Gastrocnemius medialis (tissue), 4 donors: Measurements from ENCODE around the gene MRPS31.

Source experiments
- POLR2A ChIP-seq, 2 donors: fragments of 450-650 bp; IDR thresholded peaks; one replicate each; pipeline ENCODE4 v1.6.1; 2017; ENCODE audit warnings: antibody characterized with exemption in 2 of 2, mild to moderate bottlenecking in 2 of 2, moderate library complexity in 2 of 2
- TF ChIP-seq, protein P1 (sequence below), 5 experiments: fragments of 450-650 bp in 3 of 5; fragments of 200-600 bp in 2 of 5; sonication (generic) in 2 of 5; IDR thresholded peaks in 4 of 5; conservative IDR thresholded peaks in 1 of 5; 1 replicate in 4 of 5; 2 replicates in 1 of 5; pipeline ENCODE4 v1.5.1; 2016 to 2019; ENCODE audit warnings: antibody characterized with exemption in 5 of 5, mild to moderate bottlenecking in 3 of 5, moderate library complexity in 3 of 5

GRCh38 chr13:40779796-40780285 lies 8.9 kb upstream of the MRPS31 start:
- TF ChIP-seq, protein P1, sequence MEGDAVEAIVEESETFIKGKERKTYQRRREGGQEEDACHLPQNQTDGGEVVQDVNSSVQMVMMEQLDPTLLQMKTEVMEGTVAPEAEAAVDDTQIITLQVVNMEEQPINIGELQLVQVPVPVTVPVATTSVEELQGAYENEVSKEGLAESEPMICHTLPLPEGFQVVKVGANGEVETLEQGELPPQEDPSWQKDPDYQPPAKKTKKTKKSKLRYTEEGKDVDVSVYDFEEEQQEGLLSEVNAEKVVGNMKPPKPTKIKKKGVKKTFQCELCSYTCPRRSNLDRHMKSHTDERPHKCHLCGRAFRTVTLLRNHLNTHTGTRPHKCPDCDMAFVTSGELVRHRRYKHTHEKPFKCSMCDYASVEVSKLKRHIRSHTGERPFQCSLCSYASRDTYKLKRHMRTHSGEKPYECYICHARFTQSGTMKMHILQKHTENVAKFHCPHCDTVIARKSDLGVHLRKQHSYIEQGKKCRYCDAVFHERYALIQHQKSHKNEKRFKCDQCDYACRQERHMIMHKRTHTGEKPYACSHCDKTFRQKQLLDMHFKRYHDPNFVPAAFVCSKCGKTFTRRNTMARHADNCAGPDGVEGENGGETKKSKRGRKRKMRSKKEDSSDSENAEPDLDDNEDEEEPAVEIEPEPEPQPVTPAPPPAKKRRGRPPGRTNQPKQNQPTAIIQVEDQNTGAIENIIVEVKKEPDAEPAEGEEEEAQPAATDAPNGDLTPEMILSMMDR (IDR thresholded peaks at IDR 0.05 in 4 of 5, conservative IDR thresholded peaks at IDR 0.05 in 1 of 5) = no peak
- no peak for TF ChIP-seq POLR2A (IDR thresholded peaks at IDR 0.05)
